SIG-M5 (cell line): ENCODE data around the gene TPH2.

ENCODE experiments used
- DNase-seq: peaks from one replicate; lab custom pipeline; 2025; lab: John Stamatoyannopoulos, UW

TPH2 gene

GRCh38 chr12:71958993-71959578 lies 20.4 kb downstream of the TPH2 start:
- DNase-seq: no peak

- no peak for DNase-seq
These were observed 28.6 kb downstream of the TPH2 start for GRCh38 chr12:71967211-71967610.

GRCh38 chr12:71969330-71969729 lies 30.7 kb downstream of the TPH2 start:
- DNase-seq: no peak

GRCh38 chr12:71970031-71970430 lies 31.4 kb downstream of the TPH2 start:
- DNase-seq: no peak

- DNase-seq: no peak
These were observed 33.9 kb downstream of the TPH2 start for GRCh38 chr12:71972441-71973074.

GRCh38 chr12:71973687-71974086 lies 35.0 kb downstream of the TPH2 start:
- no peak for DNase-seq

- DNase-seq: no peak
These were observed 41.9 kb downstream of the TPH2 start for GRCh38 chr12:71980538-71980937.

GRCh38 chr12:71981149-71981548 lies 42.5 kb downstream of the TPH2 start:
- no peak for DNase-seq

GRCh38 chr12:71994715-71995114 lies 56.1 kb downstream of the TPH2 start:
- no peak for DNase-seq

- DNase-seq: no peak
These were observed 61.1 kb downstream of the TPH2 start for GRCh38 chr12:71999795-72000194.

- no peak for DNase-seq
These were observed 62.5 kb downstream of the TPH2 start for GRCh38 chr12:72000969-72001648.

GRCh38 chr12:72006766-72007165 lies 68.1 kb downstream of the TPH2 start:
- DNase-seq: no peak

GRCh38 chr12:72010356-72010755 lies 71.7 kb downstream of the TPH2 start:
- DNase-seq: no peak

- no peak for DNase-seq
These were observed 72.7 kb downstream of the TPH2 start for GRCh38 chr12:72011374-72011773.

GRCh38 chr12:72012874-72013273 lies 74.2 kb downstream of the TPH2 start:
- DNase-seq: no peak

GRCh38 chr12:72015895-72016294 lies 77.2 kb downstream of the TPH2 start:
- DNase-seq: no peak

- DNase-seq: no peak
These were observed 78.5 kb downstream of the TPH2 start for GRCh38 chr12:72017054-72017651.

- no peak for DNase-seq
These were observed 79.4 kb downstream of the TPH2 start for GRCh38 chr12:72018036-72018435.

GRCh38 chr12:72024613-72025012 lies 86.0 kb downstream of the TPH2 start:
- no peak for DNase-seq

- no peak for DNase-seq
These were observed 86.9 kb downstream of the TPH2 start for GRCh38 chr12:72025524-72025923.

GRCh38 chr12:72028966-72029365 lies 90.3 kb downstream of the TPH2 start:
- DNase-seq: no peak

GRCh38 chr12:72030277-72030676 lies 91.6 kb downstream of the TPH2 start:
- no peak for DNase-seq

GRCh38 chr12:72031066-72031465 lies 92.4 kb downstream of the TPH2 start:
- DNase-seq: no peak
